Common myeloid progenitor, CD34-positive (primary cell): ENCODE data around the gene CERS3.

ENCODE experiments used
- CTCF ChIA-PET: fragments of 350-600 bp; sonication (Branson Sonifier 250); formaldehyde crosslinking; loops from one replicate; lab custom pipeline; 2021; ENCODE audit warnings: antibody characterized with exemption; lab: Charles Lee
- POLR2A ChIA-PET: fragments of 350-600 bp; sonication (Branson Sonifier 250); formaldehyde crosslinking; loops from one replicate; lab custom pipeline; 2021; ENCODE audit warnings: antibody characterized with exemption; lab: Charles Lee
- DNase-seq, 3 donors: peaks; one replicate each; pipeline versions ENCODE4 v3.0.0 to v3.0.0-alpha.2; 2013
- H3K27ac ChIP-seq, 2 experiments: 1 replicate in 1 of 2; 2 replicates in 1 of 2; pipeline ENCODE4 v1.7.0; 2013; ENCODE audit warnings: inconsistent platforms in 2 of 2, low read length in 2 of 2, mild to moderate bottlenecking in 2 of 2, low read depth in 1 of 2, moderate library complexity in 1 of 2; ENCODE audit not compliant: severe bottlenecking in 2 of 2, insufficient read depth in 1 of 2, poor library complexity in 1 of 2
- H3K27me3 ChIP-seq, 5 experiments: replicated peaks in 2 of 5; 1 replicate in 3 of 5; 2 replicates in 2 of 5; pipeline versions ENCODE4 v1.6.1 to v1.7.0; 2013; ENCODE audit warnings: low read length in 4 of 5, mild to moderate bottlenecking in 2 of 5, moderate library complexity in 2 of 5, inconsistent platforms in 1 of 5; ENCODE audit not compliant: insufficient read depth in 5 of 5, control insufficient read depth in 4 of 5
- H3K36me3 ChIP-seq, 4 experiments: 1 replicate in 2 of 4; 2 replicates in 2 of 4; pipeline versions ENCODE4 v1.6.1 to v1.7.0; 2013; ENCODE audit warnings: low read length in 3 of 4, control low read depth in 1 of 4, mild to moderate bottlenecking in 1 of 4; ENCODE audit not compliant: control insufficient read depth in 4 of 4, insufficient read depth in 4 of 4
- H3K4me1 ChIP-seq, 4 experiments: 1 replicate in 3 of 4; 2 replicates in 1 of 4; pipeline versions ENCODE4 v1.6.1 to v1.7.1; 2013; ENCODE audit warnings: low read length in 3 of 4, mild to moderate bottlenecking in 3 of 4, control low read depth in 1 of 4, inconsistent platforms in 1 of 4, moderate library complexity in 1 of 4; ENCODE audit not compliant: control insufficient read depth in 4 of 4, insufficient read depth in 4 of 4; ENCODE audit errors: control extremely low read depth in 1 of 4
- H3K4me3 ChIP-seq, 7 experiments: 1 replicate in 4 of 7; 2 replicates in 3 of 7; pipeline versions ENCODE4 v1.5.1 to v1.7.0; 2013; ENCODE audit warnings: mild to moderate bottlenecking in 7 of 7, low read length in 6 of 7, moderate library complexity in 6 of 7, inconsistent platforms in 2 of 7, low read depth in 2 of 7, control low read depth in 1 of 7; ENCODE audit not compliant: insufficient read depth in 4 of 7, control insufficient read depth in 1 of 7; ENCODE audit errors: extremely low read depth in 1 of 7
- H3K9me3 ChIP-seq, 5 experiments: 1 replicate in 4 of 5; 2 replicates in 1 of 5; pipeline versions ENCODE4 v1.6.1 to v1.7.1; 2013; ENCODE audit warnings: low read length in 4 of 5, mild to moderate bottlenecking in 2 of 5, inconsistent platforms in 1 of 5, low read depth in 1 of 5, moderate library complexity in 1 of 5; ENCODE audit not compliant: control insufficient read depth in 4 of 5, insufficient read depth in 2 of 5; ENCODE audit errors: control extremely low read depth in 1 of 5
- WGBS: methylation state at CpG from one replicate; pipeline ENCODE4 v1.1.5; 2013; ENCODE audit not compliant: insufficient coverage; 5-methylcytosine and 5-hydroxymethylcytosine counted together

Gene CERS3

GRCh38 chr15:100472736-100473135 is 56.0 kb downstream of the CERS3 start:
- no peaks in the 10 kb centered on the region for H3K36me3 ChIP-seq
- H3K27ac ChIP-seq = no peak overlapping the region
- WGBS = 80% methylated on average over 1 of the region's 5 CpGs
- H3K27me3 ChIP-seq = peaks cover 0 to 2% (median 0%) of the 10 kb centered on the region in 5 experiments
- ChIA-PET CTCF (no interaction called here), POLR2A (no interaction called here)
- H3K4me1 ChIP-seq = no peaks in the 10 kb centered on the region
- H3K9me3 ChIP-seq = peaks cover 2 to 14% (median 3%) of the 10 kb centered on the region in 5 experiments
- H3K4me3 ChIP-seq = no peak overlapping the region
- DNase-seq = no peak

- H3K4me1 ChIP-seq = no peaks in the 10 kb centered on the region
- DNase-seq = no peak
- no CpG with 5 or more reads among the region's 3 CpGs for WGBS
- ChIA-PET POLR2A (no interaction called here), CTCF (no interaction called here)
- no peak overlapping the region for H3K27ac ChIP-seq
- H3K36me3 ChIP-seq = no peaks in the 10 kb centered on the region
- H3K27me3 ChIP-seq = peaks cover 0 to 2% (median 0%) of the 10 kb centered on the region in 5 experiments
- H3K9me3 ChIP-seq = peaks cover 0 to 11% (median 2%) of the 10 kb centered on the region in 5 experiments
- no peak overlapping the region for H3K4me3 ChIP-seq
Observed at GRCh38 chr15:100471933-100472332, 56.8 kb downstream of the CERS3 start.

DNA sequence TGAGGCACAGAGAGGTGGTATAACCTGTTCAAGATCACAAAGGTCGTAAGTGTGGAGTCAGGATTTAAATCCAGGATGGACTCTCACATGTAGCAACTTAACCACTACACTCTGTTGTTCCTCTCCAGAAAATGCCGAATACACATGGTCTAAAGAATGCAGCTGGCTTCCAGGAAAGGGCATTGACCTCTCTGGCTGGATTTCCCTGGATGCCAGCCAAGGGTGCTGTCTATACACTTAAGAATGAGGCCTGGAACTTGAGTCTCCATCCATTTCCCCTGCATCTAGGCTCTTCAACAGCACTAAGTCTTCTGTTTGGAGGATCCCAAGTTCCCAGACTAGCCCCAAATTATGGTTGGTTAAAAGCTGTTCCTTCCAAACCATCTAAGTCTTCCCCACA is 60.5 kb downstream of the CERS3 start:
- no peaks in the 10 kb centered on the region for H3K4me1 ChIP-seq
- peaks cover 0 to 2% (median 0%) of the 10 kb centered on the region in 5 experiments for H3K27me3 ChIP-seq
- peaks cover 0 to 4% (median 0%) of the 10 kb centered on the region in 5 experiments for H3K9me3 ChIP-seq
- CTCF ChIA-PET = no interaction called here
- H3K27ac ChIP-seq = no peak overlapping the region
- DNase-seq = no peak
- POLR2A ChIA-PET = no interaction called here
- 100% methylated on average over 1 of the region's 2 CpGs for WGBS
- no peaks in the 10 kb centered on the region for H3K36me3 ChIP-seq
- H3K4me3 ChIP-seq = no peak overlapping the region

- H3K9me3 ChIP-seq = peaks cover 0 to 4% (median 0%) of the 10 kb centered on the region in 5 experiments
- no peaks in the 10 kb centered on the region for H3K4me1 ChIP-seq
- H3K4me3 ChIP-seq = no peak overlapping the region
- no peaks in the 10 kb centered on the region for H3K36me3 ChIP-seq
- DNase-seq = no peak
- H3K27ac ChIP-seq = no peak overlapping the region
- CTCF ChIA-PET = no interaction called here
- peaks cover 0 to 2% (median 0%) of the 10 kb centered on the region in 5 experiments for H3K27me3 ChIP-seq
- 61% methylated on average over 4 of the region's 4 CpGs for WGBS
- POLR2A ChIA-PET = no interaction called here
Observed at GRCh38 chr15:100466073-100466472, 62.7 kb downstream of the CERS3 start.

DNA sequence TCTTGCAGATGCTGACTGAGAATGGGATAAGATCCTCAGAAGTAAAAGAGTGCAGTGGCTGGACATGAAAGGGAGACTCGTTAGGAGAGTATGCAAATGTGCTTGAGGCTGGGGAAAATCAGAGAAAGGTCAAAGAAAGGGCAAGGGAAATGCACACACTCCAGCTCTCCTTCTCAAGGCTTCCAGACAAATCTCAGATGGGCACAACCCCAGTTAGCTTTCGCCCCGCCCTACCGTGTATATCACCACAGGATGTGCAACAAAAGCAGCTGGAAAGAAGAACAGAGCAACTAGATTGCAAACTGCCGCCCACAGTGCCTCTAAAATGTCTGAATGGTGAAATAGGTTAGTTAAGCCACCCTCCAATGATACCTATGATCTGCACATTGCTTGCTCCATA is 63.9 kb downstream of the CERS3 start:
- DNase-seq = no peak
- peaks cover 0 to 2% (median 0%) of the 10 kb centered on the region in 5 experiments for H3K27me3 ChIP-seq
- CTCF ChIA-PET = no interaction called here

GRCh38 chr15:100464256-100464655 is 64.5 kb downstream of the CERS3 start:
- CTCF ChIA-PET = no interaction called here
- Histone ChIP-seq H3K9me3 (peaks cover 0 to 15% (median 0%) of the 10 kb centered on the region in 5 experiments), H3K27me3 (no peaks in the 10 kb centered on the region), H3K36me3 (no peaks in the 10 kb centered on the region), H3K4me3 (no peak overlapping the region), H3K4me1 (no peaks in the 10 kb centered on the region), H3K27ac (no peak overlapping the region)
- 70% methylated on average over 3 of the region's 3 CpGs for WGBS
- POLR2A ChIA-PET = no interaction called here
- DNase-seq = no peak

More for the DNA sequence above, 63.9 kb downstream of the CERS3 start:
- 62% methylated on average over 4 of the region's 5 CpGs for WGBS
- H3K27ac ChIP-seq = no peak overlapping the region
- H3K4me1 ChIP-seq = no peaks in the 10 kb centered on the region
- no peak overlapping the region for H3K4me3 ChIP-seq
- H3K36me3 ChIP-seq = no peaks in the 10 kb centered on the region
- H3K9me3 ChIP-seq = peaks cover 0 to 12% (median 0%) of the 10 kb centered on the region in 5 experiments
- POLR2A ChIA-PET = no interaction called here

GRCh38 chr15:100463515-100463914 is 65.2 kb downstream of the CERS3 start:
- CTCF ChIA-PET = no interaction called here
- Histone ChIP-seq H3K4me1 (no peaks in the 10 kb centered on the region), H3K4me3 (no peak overlapping the region), H3K36me3 (no peaks in the 10 kb centered on the region), H3K9me3 (peaks cover 0 to 22% (median 3%) of the 10 kb centered on the region in 5 experiments), H3K27ac (no peak overlapping the region), H3K27me3 (no peaks in the 10 kb centered on the region)
- DNase-seq = no peak
- POLR2A ChIA-PET = no interaction called here
- WGBS = 95% methylated on average over 4 of the region's 4 CpGs
